ENCODE results near the gene GBP1. TPM values are rescaled to one million over a fixed set of nuclear protein-coding genes. Genes with fewer than 3 reads are reported as not detected.

GBP1 gene
- total RNA-seq, 1 experiment from 2014 or later: 66.7 TPM

DNA sequence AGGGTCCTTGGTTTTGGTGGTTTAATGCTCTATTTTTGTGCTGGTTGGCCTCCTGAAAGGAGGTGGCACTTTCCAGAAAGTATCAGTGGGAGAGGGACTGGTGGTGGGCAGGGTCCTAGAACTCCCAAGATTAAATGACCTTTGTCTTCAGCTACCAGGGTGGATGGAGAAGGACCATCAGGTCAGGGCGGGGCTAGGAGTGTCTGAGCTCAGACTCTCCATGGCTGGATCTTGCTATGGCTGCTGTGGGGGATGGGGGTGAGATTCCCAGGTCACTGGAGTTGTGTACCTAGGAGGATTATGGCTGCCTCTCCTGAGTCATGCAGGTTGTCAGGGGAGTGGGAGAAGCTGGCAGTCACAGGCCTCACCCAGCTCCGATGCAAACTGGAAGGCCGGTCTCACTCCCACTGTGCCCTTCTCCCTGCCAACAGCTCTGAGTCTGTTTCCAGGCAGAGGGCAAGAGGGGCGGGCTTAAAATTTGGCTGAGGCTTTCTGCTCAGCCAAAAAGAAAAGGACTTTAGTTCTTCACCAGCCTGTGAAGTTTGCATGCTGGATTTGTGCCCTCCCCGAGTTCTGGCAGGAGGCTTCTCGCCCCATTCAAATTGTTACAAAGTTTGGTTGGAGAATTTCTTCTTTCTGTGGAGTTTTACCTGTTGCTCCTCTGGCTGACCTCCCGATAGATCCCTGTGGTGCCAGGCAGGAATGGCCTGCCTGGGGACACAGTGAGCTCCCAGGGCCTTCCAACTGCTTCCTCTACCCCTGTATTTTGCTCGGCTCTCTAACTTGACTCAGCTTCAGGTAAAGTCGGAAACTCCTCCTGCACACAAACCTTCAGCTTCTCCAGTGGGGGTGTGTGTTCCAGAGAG, 59.5 kb downstream of the GBP1 start:
- DNase-seq (ENCODE audit: low read depth): no peak

Other genes with a start within 250 kb of the GBP1 start
- 49.2 and 59.7 TPM in 2 replicates for gene GTF2B, start 173.6 kb downstream of the GBP1 start, total RNA-seq (2014; rRNA removed; shearing (Covaris generic))
- gene KYAT3, start 72.6 kb downstream of the GBP1 start, total RNA-seq (2014; rRNA removed; shearing (Covaris generic)): 38.8 and 40.6 TPM in 2 replicates
- gene RBMXL1, start 72.6 kb downstream of the GBP1 start, total RNA-seq (2014; rRNA removed; shearing (Covaris generic)): 17.1 and 17.5 TPM in 2 replicates
- 61.8 and 75.8 TPM in 2 replicates for gene GBP3, start 42.3 kb downstream of the GBP1 start, total RNA-seq (2014; rRNA removed; shearing (Covaris generic))
- 28.6 and 37.1 TPM in 2 replicates for gene GBP2, start 60.9 kb upstream of the GBP1 start, total RNA-seq (2014; rRNA removed; shearing (Covaris generic))
- gene GBP7, start 110.8 kb upstream of the GBP1 start, total RNA-seq (2014; rRNA removed; shearing (Covaris generic)): not detected in 2 replicates
- 0.60 and 0.78 TPM in 2 replicates for gene GBP4, start 133.7 kb upstream of the GBP1 start, total RNA-seq (2014; rRNA removed; shearing (Covaris generic))
- not detected in 2 replicates for gene GBP5, start 207.7 kb upstream of the GBP1 start, total RNA-seq (2014; rRNA removed; shearing (Covaris generic))